Measurements from ENCODE around the gene ESPN. TPM values are rescaled to one million over a fixed set of nuclear protein-coding genes. Genes with fewer than 3 reads are reported as not detected.

Gene ESPN
- total and polyA plus RNA-seq, 10 donors: 0.26 to 6.0 (median 0.54) TPM; not detected in 1

GRCh38 chr1:6502000-6502891 lies 77.7 kb downstream of the ESPN start:
- 44 to 78% (median 65%) methylated on average over 12 to 31 of the region's 31 CpGs for WGBS, 5 donors
- Histone ChIP-seq H3K9me3 (no peaks in the 10 kb centered on the region), H3K27ac (peak overlapping the region; percentile 46 to 86 (median 78)), H3K36me3 (no peaks in the 10 kb centered on the region), H3K4me3 (no peak overlapping the region), H3K4me1 (peaks cover 18 to 73% (median 52%) of the 10 kb centered on the region in 6 donors), H3K27me3 (replicated peaks in 1 of 7) (peaks cover 0 to 27% (median 0%) of the 10 kb centered on the region in 7 donors)
- TF ChIP-seq, protein P1, sequence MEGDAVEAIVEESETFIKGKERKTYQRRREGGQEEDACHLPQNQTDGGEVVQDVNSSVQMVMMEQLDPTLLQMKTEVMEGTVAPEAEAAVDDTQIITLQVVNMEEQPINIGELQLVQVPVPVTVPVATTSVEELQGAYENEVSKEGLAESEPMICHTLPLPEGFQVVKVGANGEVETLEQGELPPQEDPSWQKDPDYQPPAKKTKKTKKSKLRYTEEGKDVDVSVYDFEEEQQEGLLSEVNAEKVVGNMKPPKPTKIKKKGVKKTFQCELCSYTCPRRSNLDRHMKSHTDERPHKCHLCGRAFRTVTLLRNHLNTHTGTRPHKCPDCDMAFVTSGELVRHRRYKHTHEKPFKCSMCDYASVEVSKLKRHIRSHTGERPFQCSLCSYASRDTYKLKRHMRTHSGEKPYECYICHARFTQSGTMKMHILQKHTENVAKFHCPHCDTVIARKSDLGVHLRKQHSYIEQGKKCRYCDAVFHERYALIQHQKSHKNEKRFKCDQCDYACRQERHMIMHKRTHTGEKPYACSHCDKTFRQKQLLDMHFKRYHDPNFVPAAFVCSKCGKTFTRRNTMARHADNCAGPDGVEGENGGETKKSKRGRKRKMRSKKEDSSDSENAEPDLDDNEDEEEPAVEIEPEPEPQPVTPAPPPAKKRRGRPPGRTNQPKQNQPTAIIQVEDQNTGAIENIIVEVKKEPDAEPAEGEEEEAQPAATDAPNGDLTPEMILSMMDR (IDR thresholded peaks at IDR 0.05 in 8 of 11, conservative IDR thresholded peaks at IDR 0.05 in 3 of 11): peak in 1 of 11 experiments; percentile 6
- TF ChIP-seq POLR2AphosphoS5 (IDR thresholded peaks at IDR 0.05) (peak; percentile 86 to 91 (median 91)), POLR2A (IDR thresholded peaks at IDR 0.05) (no peak)
- intact Hi-C loops (cut with DNase I; ENCODE audit: low total_unique reads): no loop called here
- peak; percentile 89 for DNase-seq

DNA sequence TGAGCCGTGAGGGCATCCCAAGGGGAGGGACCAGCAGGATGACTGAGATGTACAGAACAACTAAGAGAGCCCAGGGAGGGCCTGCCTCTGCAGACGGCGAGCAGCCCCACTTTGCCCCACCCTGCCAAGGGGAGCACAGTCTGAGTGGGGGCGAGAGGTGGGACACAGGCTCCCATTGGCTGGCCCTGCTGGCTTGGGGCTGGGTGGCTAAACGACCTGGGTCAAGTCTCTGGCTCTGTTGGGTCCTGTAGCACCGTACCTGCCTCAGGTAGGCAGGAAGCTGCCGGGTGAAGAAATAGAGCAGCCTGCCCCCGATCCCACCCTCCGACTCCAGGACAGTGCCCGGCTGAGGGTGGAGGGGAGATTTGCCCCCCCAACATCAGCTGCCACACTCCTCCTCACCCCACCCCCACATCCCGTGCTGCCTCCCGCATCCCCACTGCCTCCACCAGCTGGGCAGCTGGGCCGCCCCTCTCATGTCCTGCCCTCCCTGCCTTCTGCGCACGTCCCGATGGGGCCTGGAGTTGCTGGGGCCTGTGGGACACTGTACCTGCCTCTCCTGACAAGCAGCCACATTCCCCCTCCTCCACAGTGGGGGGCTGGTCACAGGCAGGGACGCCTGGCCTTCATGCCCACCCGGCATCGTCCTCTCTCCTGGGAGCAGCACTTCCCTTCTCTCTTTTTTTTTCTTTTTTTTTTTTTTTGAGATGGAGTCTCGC lies 79.5 kb downstream of the ESPN start:
- no peak for TF ChIP-seq POLR2AphosphoS5 (IDR thresholded peaks at IDR 0.05)
- no peak for TF ChIP-seq POLR2A (IDR thresholded peaks at IDR 0.05)
- TF ChIP-seq, protein P1 (IDR thresholded peaks at IDR 0.05 in 8 of 11, conservative IDR thresholded peaks at IDR 0.05 in 3 of 11): no peak
- no peak overlapping the region for H3K4me3 ChIP-seq
- no peak for DNase-seq
- whole genome bisulfite sequencing, 5 donors: 82 to 86% (median 84%) methylated on average over 15 to 20 of the region's 20 CpGs
- intact Hi-C loops (cut with DNase I; ENCODE audit: low total_unique reads): no loop called here
- H3K27ac ChIP-seq: peak overlapping the region in 1 of 8 donors; percentile 85
- H3K27me3 ChIP-seq (replicated peaks in 1 of 7): peaks cover 0 to 17% (median 0%) of the 10 kb centered on the region in 7 donors
- H3K36me3 ChIP-seq: no peaks in the 10 kb centered on the region
- no peaks in the 10 kb centered on the region for H3K9me3 ChIP-seq
- H3K4me1 ChIP-seq: peaks cover 16 to 59% (median 43%) of the 10 kb centered on the region in 6 donors

GRCh38 chr1:6504887-6505286 lies 80.3 kb downstream of the ESPN start:
- 88 to 98% (median 93%) methylated on average over 3 to 15 of the region's 15 CpGs for WGBS, 5 donors
- Histone ChIP-seq H3K4me3 (no peak overlapping the region), H3K27ac (no peak overlapping the region), H3K36me3 (no peaks in the 10 kb centered on the region), H3K27me3 (replicated peaks in 1 of 7) (peaks cover 0 to 19% (median 0%) of the 10 kb centered on the region in 7 donors), H3K4me1 (peaks cover 14 to 59% (median 43%) of the 10 kb centered on the region in 6 donors), H3K9me3 (no peaks in the 10 kb centered on the region)
- no peak for TF ChIP-seq POLR2A (IDR thresholded peaks at IDR 0.05)
- TF ChIP-seq, protein P1 (IDR thresholded peaks at IDR 0.05 in 8 of 11, conservative IDR thresholded peaks at IDR 0.05 in 3 of 11): no peak
- TF ChIP-seq POLR2AphosphoS5 (IDR thresholded peaks at IDR 0.05): no peak
- no peak for DNase-seq
- intact Hi-C loops (cut with DNase I; ENCODE audit: low total_unique reads): no loop called here

Data from spleen (tissue), 11 donors.